Hepatocyte (in vitro differentiated cells): ENCODE data around the gene MTMR10. TPM values are rescaled to one million over a fixed set of nuclear protein-coding genes. Genes with fewer than 3 reads are reported as not detected.

Source experiments
- DNase-seq: peaks from one replicate; pipeline ENCODE4 v3.0.0-alpha.2; 2016; ENCODE audit warnings: low spot score
- H2AFZ ChIP-seq: fragments of 200-600 bp; sonication (generic); 2 replicates; pipeline ENCODE4 v1.6.0; 2016; ENCODE audit warnings: antibody characterized with exemption, mild to moderate bottlenecking
- H3K27ac ChIP-seq: fragments of 200-600 bp; sonication (generic); 2 replicates; pipeline ENCODE4 v1.5.1; 2016; ENCODE audit warnings: mild to moderate bottlenecking
- H3K27me3 ChIP-seq: fragments of 200-600 bp; sonication (generic); 2 replicates; pipeline ENCODE4 v1.6.1; 2016
- H3K36me3 ChIP-seq: fragments of 200-600 bp; sonication (generic); replicated peaks from 2 replicates; pipeline ENCODE4 v1.5.1; 2016; ENCODE audit warnings: low read depth; ENCODE audit not compliant: insufficient read depth
- H3K4me1 ChIP-seq: fragments of 200-600 bp; sonication (generic); 2 replicates; pipeline ENCODE4 v1.5.1; 2016; ENCODE audit warnings: mild to moderate bottlenecking, moderate library complexity; ENCODE audit not compliant: insufficient read depth
- H3K4me2 ChIP-seq: fragments of 200-600 bp; sonication (generic); 2 replicates; pipeline ENCODE4 v1.6.0; 2016
- H3K4me3 ChIP-seq: fragments of 200-600 bp; sonication (generic); 2 replicates; pipeline ENCODE4 v1.5.1; 2016; ENCODE audit warnings: mild to moderate bottlenecking
- H3K79me2 ChIP-seq: fragments of 200-600 bp; sonication (generic); 2 replicates; pipeline ENCODE4 v1.6.0; 2017; ENCODE audit warnings: mild to moderate bottlenecking
- H3K9me2 ChIP-seq: fragments of 200-600 bp; sonication (generic); replicated peaks from 2 replicates; pipeline ENCODE4 v1.6.0; 2017; ENCODE audit warnings: mild to moderate bottlenecking; ENCODE audit not compliant: insufficient read depth
- H3K9me3 ChIP-seq: fragments of 200-600 bp; sonication (generic); 2 replicates; pipeline ENCODE4 v1.5.1; 2016; ENCODE audit warnings: low read depth, mild to moderate bottlenecking
- H4K20me1 ChIP-seq: fragments of 200-600 bp; sonication (generic); 2 replicates; pipeline ENCODE4 v1.6.0; 2016; ENCODE audit warnings: mild to moderate bottlenecking; ENCODE audit not compliant: insufficient read depth, poor library complexity, severe bottlenecking
- EZH2 ChIP-seq: fragments of 200-600 bp; sonication (generic); IDR thresholded peaks from 2 replicates; pipeline ENCODE4 v1.6.1; 2016; ENCODE audit warnings: antibody characterized with exemption, mild to moderate bottlenecking, borderline replicate concordance
- EZH2phosphoT487 ChIP-seq: fragments of 200-600 bp; sonication (generic); IDR thresholded peaks from one replicate; pipeline ENCODE4 v1.6.1; 2018; ENCODE audit warnings: antibody characterized with exemption, mild to moderate bottlenecking, low read depth, moderate library complexity; ENCODE audit not compliant: unreplicated experiment, severe bottlenecking
- WGBS: methylation state at CpG from one replicate; pipeline ENCODE4 v1.1.6; 2016; ENCODE audit warnings: low lambda C conversion rate; ENCODE audit errors: missing lambda C conversion rate; 5-methylcytosine and 5-hydroxymethylcytosine counted together
- polyA plus RNA-seq: library from polyadenylated mRNA; unstranded; fragments of >200 nt; fragmentation: Nextera tagmentation; extraction: Ambion mirVana; gene quantifications from 2 replicates; pipeline ENCODE4 v1.2.1, GENCODE V29; 2016
- total RNA-seq: library from RNA; depleted of rRNA; stranded (reverse); fragments of >200 nt; gene quantifications from 2 replicates; pipeline ENCODE4 v1.2.3, GENCODE V29; 2014
- TF ChIP-seq, protein P1 (sequence below): fragments of 200-600 bp; sonication (generic); IDR thresholded peaks from 2 replicates; pipeline ENCODE4 v1.5.1; 2016; ENCODE audit warnings: antibody characterized with exemption, mild to moderate bottlenecking; ENCODE audit not compliant: poor library complexity

Gene MTMR10
- total and polyA plus RNA-seq, 2 experiments from 2014 or later, result 10.3 to 19.6 TPM

- Histone ChIP-seq H3K36me3 (no peaks in the 10 kb centered on the region), H3K27ac (no peak overlapping the region), H3K27me3 (no peaks in the 10 kb centered on the region), H3K4me2 (no peak overlapping the region), H3K4me1 (peaks cover 10% of the 10 kb centered on the region), H3K9me2 (no peaks in the 10 kb centered on the region), H3K9me3 (no peaks in the 10 kb centered on the region), H4K20me1 (no peaks in the 10 kb centered on the region), H3K79me2 (no peaks in the 10 kb centered on the region), H3K4me3 (no peak overlapping the region), H2AFZ (no peak overlapping the region)
- TF ChIP-seq EZH2, result no peak
- TF ChIP-seq EZH2phosphoT487, result no peak
- TF ChIP-seq, protein P1, sequence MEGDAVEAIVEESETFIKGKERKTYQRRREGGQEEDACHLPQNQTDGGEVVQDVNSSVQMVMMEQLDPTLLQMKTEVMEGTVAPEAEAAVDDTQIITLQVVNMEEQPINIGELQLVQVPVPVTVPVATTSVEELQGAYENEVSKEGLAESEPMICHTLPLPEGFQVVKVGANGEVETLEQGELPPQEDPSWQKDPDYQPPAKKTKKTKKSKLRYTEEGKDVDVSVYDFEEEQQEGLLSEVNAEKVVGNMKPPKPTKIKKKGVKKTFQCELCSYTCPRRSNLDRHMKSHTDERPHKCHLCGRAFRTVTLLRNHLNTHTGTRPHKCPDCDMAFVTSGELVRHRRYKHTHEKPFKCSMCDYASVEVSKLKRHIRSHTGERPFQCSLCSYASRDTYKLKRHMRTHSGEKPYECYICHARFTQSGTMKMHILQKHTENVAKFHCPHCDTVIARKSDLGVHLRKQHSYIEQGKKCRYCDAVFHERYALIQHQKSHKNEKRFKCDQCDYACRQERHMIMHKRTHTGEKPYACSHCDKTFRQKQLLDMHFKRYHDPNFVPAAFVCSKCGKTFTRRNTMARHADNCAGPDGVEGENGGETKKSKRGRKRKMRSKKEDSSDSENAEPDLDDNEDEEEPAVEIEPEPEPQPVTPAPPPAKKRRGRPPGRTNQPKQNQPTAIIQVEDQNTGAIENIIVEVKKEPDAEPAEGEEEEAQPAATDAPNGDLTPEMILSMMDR, result no peak
- DNase-seq, result no peak
- WGBS, result 85% methylated on average over 3 of the region's 3 CpGs
Measured at GRCh38 chr15:31019986-31020385, 28.6 kb upstream of the MTMR10 start.

- Histone ChIP-seq H3K79me2 (no peaks in the 10 kb centered on the region), H4K20me1 (no peaks in the 10 kb centered on the region), H3K4me2 (no peak overlapping the region), H3K27ac (no peak overlapping the region), H3K36me3 (no peaks in the 10 kb centered on the region), H3K4me3 (no peak overlapping the region), H3K27me3 (no peaks in the 10 kb centered on the region), H3K4me1 (peaks cover 12% of the 10 kb centered on the region), H3K9me2 (no peaks in the 10 kb centered on the region), H3K9me3 (no peaks in the 10 kb centered on the region), H2AFZ (no peak overlapping the region)
- TF ChIP-seq, protein P1, result no peak
- 87% methylated on average over 1 of the region's 1 CpG for WGBS
- DNase-seq, result no peak
Measured at GRCh38 chr15:31017311-31017710, 25.9 kb upstream of the MTMR10 start.

DNA sequence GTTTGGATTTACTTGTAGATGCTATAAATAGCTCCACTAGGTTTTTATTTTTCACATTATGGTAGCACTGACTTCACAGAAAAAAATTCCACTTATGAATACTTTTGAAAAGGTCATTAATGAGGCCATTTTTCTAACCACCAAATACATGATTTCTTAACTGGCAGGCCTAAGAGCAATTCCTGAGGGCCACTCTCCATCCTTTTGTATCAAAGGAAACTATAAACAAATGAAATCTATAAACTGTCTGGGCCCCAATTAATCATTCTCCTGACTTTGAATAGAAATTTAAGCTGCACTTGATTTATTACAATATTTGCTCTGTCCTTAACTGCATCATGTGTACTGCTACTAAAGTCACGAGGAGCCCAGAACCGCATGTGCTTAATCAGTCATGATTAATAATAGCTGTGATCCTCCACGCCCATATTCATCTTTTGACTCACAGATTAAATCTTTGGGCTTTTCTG lies 25.1 kb upstream of the MTMR10 start:
- no peak overlapping the region for H3K4me3 ChIP-seq
- peaks cover 12% of the 10 kb centered on the region for H3K4me1 ChIP-seq
- no peak for TF ChIP-seq EZH2phosphoT487
- TF ChIP-seq, protein P1, result no peak
- TF ChIP-seq EZH2, result no peak
- no peak for DNase-seq
- H3K27me3 ChIP-seq, result no peaks in the 10 kb centered on the region
- H3K4me2 ChIP-seq, result no peak overlapping the region
- no peak overlapping the region for H2AFZ ChIP-seq
- H3K9me3 ChIP-seq, result no peaks in the 10 kb centered on the region
- H3K9me2 ChIP-seq, result no peaks in the 10 kb centered on the region
- no peaks in the 10 kb centered on the region for H4K20me1 ChIP-seq
- no peaks in the 10 kb centered on the region for H3K36me3 ChIP-seq
- no peak overlapping the region for H3K27ac ChIP-seq
- H3K79me2 ChIP-seq, result no peaks in the 10 kb centered on the region
- WGBS, result 84% methylated on average over 3 of the region's 3 CpGs

GRCh38 chr15:31014608-31014925 lies 23.1 kb upstream of the MTMR10 start:
- no peak for DNase-seq
- TF ChIP-seq EZH2phosphoT487 (no peak), EZH2 (no peak)
- TF ChIP-seq, protein P1, result no peak
- WGBS, result 58% methylated on average over 2 of the region's 2 CpGs
- no peaks in the 10 kb centered on the region for H3K9me2 ChIP-seq
- H3K4me1 ChIP-seq, result peaks cover 12% of the 10 kb centered on the region
- no peaks in the 10 kb centered on the region for H4K20me1 ChIP-seq
- H2AFZ ChIP-seq, result peak overlapping the region; percentile 33
- no peaks in the 10 kb centered on the region for H3K36me3 ChIP-seq
- H3K9me3 ChIP-seq, result no peaks in the 10 kb centered on the region
- H3K27ac ChIP-seq, result peak overlapping the region; percentile 64
- H3K79me2 ChIP-seq, result no peaks in the 10 kb centered on the region
- no peaks in the 10 kb centered on the region for H3K27me3 ChIP-seq
- no peak overlapping the region for H3K4me3 ChIP-seq
- H3K4me2 ChIP-seq, result peak overlapping the region; percentile 17
